Stimulated activated CD8-positive, alpha-beta memory T cell treated with anti-CD3 and anti-CD28 coated beads, Interleukin-4, amount 100 ng/mL, for 24 hours (primary cell): ENCODE results near the gene UQCR11.
A peak's percentile ranks its signal among the peaks of the same experiment; 100 is the strongest.
"Not testable (repeated sequence)": the region's sequence is repeated elsewhere in the genome, so short reads cannot be mapped to it uniquely, and the experiment has no call there.

Experiments
- DNase-seq: peaks from one replicate; pipeline ENCODE4 v3.0.0-alpha.2; 2020; ENCODE audit warnings: low read depth

UQCR11 gene

DNA sequence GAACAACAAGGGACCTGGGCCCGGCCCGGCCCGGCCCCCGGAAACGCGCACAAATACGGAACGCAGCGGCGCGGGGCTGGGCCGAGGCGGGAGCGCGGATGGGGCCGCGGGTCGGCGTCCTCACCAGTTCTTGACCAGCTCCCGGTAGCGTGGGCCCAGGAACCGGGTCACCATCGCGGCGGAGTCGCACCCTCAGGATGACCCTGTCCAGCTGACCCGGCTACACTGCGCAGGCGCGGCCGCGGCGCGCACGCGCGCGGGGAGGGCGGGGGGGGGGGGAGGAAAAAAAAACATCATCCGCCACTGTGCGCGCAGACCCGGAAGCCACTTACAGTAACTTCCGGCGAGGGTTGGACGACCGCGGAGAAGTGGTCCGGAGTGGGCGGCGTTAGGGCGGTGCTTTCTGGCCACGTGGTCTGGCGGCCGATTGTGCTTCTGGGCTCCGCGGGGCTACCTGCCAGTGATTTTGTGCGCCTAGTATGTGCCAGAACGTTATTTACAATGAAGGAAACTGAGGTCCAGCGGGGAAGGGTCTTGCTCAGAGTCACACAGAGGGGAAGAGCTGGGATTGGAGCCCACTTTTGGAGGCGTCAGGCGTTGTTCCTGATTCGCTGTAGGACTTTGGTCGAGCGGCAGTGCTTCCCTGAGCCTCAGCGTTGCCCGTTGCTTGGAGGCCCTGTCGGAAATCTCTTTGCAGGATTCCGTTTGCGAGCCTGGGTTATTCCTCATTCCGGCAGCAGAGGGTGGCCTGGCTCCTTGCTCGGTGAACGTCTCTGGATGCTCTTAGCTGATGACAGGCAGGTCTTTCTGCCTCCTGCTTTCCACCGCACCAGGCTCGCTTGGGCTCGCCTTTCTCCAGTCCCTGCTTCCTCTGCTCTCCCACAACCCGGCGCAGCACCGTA is at the start of gene UQCR11:
Gene UQCR11, minus strand, starts transcription at position 227 of the 902 bp plus-strand sequence. Its CDS starts 53 bp downstream, at position 174.
- peak; percentile 93 for DNase-seq

DNA sequence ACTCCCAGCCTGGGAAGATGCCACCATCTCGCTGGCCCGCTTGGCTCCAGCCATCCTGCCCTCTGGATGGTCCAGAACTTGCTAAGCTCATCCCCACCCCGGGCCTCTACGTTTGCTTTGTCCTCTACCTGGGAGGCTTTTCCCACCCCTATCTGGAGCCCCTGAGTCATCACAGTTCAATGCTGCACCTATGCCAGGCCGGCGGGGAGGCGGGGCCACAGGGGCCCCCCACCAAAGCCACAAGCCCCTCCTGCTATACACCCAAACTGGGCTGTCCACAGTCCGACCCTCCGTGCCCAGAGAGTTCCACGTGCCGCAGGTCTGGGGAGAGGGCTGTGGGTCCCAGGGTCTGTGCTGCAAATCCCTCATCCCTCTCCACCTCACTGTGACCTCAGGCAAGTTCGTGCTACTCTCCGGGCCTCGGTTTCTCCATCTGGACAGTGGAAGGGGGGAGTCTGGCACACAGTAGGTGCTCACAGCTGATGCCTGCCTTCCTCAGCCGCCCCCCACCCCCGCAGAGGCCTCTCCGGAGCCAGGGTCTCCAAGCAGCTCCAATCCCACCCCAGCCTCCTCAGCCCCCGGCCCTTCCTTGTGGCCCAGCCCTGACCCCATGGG is 49.0 kb upstream of the UQCR11 start:
- no peak for DNase-seq

DNA sequence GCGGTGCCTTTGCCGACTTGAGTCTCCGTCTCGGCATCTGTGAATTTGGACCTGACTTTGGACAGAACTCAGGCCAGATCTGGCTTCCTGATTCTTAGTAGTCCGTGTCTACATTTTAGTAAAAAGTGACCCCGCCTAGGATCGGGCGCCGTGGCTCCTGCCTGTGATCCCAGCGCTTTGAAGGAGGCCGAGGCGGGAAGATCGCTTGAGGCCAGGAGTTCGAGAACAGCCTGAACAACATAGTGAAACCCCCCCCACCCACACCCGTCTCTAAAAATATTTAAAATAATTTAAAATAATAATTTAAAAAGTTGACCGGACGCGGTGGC is 48.0 kb upstream of the UQCR11 start:
- DNase-seq: no peak

DNA sequence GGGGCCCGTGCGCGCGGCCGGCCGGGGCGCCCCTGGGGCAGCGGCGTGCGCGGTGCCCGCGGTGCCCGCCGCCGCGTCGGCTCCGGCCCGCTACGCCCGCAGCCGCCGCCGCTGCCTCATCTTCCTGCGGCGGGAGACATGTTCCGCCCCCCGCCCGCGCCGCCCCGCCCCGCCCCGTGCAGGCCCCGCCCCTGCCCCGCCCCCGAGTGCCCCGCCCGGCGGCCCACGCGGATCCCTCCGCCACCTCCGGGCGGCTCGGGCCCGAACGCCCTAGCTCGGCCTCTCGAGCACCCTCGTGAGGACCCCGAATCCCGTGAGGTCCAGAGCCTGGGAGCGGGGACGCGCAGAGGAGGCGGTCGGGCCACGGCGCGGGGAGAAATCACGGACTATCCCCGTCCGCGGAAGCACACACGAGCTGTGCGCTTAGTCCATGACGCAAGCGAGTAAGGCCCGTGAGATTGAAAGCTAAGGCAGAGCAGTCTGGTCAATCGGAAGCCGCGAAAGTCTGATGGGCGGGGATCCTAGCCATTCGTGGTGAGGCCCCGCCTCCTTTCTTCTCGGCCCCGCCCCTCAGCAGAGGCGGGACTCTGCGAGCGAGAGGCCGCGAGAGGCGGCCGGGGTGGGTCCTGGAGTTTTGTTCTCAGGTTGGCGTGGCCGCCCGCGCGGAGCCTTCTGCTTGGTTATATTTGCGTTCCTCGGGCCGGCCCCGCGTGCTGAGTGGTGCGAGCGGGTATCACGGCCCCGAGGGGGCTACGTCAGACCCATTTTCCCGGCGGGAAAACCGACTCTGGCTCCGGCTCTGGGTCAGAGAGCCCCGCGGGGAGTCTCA is 47.4 kb upstream of the UQCR11 start, which contains the start of gene TCF3:
Gene TCF3, minus strand, starts transcription at position 145 of the 829 bp plus-strand sequence. CDS start 2,367 bp downstream, outside the sequence.
- peak; percentile 96 for DNase-seq

DNA sequence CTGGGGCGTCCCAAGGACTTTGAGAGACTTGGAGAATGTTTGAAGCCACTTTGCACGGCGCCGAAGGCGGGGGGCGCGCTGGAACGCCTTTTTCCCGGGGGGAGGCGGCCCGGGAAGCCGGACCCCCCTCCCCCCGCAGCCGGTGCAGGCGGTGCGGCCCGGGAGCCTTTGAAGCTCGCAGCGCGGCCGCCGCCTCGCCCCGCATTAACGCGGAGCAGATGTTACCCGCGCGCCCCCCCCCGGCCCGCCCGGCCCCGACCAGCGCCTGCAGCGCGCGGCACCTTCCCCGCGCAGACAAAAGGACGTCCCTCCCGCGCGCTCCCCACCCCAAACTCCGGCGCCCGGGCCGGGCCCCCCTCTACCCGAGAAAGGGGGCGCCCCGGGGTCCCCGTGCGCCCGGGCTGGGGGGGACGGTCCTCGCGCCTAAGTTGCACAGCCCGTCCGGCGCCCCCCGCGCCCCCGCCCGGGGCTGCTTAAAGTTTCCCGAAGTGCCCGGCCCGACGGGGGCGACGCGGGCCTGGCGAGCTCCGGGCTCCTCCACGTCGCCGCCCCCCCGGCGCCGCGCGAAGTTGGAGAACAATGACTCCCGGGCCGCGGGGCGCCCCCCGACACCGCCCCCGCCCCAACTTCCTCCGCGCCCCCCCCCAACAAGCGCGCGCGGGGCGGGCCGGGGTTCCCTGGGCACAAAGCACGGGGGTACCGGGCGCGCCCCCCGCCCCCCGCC is 46.5 kb upstream of the UQCR11 start:
- no peak for DNase-seq

DNA sequence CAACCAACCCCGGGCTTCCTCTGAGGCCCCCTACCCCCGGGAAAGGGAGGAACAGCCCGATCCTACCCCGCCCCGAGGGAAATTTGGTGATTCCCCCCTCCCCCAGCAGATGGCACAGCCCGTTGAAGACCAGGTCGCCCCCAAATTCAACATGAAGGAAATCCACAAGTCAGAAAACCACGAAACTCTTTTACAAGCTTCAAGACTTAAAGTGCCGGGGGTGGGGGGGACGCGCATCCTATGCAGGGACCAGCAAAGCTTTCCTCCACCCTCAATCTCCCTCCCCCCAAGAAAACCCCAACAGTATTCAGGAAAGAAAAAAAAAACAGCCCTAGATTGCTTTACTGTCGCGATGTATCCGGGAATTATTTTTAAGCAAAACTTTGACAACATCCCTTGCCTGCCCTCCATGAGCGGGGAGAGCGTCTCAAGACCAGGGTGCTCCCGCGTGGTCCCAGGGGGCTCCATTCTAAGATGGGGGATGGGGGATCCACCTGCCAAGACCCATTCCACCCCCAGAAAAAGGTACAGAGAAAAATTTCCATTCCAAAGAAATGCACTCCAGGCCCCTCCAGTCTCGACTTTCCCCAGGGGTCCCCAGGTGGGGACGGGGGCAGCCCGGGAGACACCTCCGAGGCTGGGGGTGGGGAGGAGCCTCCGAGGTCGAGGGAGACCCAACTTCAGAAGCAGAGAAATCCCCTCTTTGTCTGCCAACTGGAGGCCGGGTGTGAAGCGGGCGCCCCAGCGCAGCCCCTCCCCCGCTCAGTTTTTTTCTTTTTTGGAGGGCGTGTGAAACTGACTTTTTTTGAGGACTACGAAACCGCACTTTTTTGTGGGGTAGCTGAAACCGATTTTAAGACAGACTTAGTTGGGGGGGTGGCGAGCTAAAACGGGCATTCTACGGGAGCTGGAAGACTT is 45.6 kb upstream of the UQCR11 start:
- DNase-seq: peak; percentile 61

DNA sequence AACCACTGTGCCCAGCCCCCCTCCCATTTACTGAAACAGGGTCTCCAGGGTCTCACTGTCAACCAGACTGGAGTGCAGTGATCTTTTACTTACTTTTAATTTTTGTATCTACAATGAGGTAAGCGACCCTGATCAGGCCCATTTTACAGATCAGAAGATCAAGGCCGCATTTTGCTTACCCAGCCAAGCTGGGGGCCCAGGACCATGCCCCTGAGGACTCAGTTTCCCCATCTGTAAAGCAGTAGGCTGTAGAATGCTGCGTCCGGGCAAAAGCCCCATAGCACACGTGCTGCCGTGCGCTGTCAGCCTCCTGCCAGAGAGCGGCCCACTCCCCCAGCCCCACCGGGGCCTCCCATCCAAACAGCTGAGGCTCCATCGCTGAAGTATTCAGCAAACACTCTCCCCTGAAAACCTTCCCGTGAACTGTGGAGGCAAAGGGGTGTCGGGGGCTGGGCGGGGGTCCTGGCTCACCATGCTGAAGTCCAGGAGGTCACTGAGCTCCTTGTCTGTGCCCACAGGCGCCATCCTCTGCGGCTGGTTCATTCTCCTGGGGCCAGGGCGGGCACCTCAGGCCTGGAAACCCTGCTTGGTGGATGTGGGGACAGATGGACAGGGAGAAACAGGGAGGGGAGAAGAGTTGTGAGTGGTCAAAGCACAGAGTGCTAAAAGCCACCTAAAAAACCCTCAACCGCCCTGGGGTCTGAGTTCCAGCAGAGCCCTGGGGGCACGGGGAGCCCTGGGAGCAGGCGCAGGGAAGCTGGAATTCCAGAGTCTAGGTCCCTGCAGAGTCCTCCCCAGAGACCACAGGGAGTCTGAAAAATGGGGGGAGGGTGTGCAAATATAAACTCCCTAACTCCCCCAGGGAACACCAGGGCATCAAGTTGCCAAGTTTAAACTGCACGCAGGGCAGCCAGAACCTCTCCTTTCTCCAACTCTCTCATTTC is 44.7 kb upstream of the UQCR11 start:
- no peak for DNase-seq

DNA sequence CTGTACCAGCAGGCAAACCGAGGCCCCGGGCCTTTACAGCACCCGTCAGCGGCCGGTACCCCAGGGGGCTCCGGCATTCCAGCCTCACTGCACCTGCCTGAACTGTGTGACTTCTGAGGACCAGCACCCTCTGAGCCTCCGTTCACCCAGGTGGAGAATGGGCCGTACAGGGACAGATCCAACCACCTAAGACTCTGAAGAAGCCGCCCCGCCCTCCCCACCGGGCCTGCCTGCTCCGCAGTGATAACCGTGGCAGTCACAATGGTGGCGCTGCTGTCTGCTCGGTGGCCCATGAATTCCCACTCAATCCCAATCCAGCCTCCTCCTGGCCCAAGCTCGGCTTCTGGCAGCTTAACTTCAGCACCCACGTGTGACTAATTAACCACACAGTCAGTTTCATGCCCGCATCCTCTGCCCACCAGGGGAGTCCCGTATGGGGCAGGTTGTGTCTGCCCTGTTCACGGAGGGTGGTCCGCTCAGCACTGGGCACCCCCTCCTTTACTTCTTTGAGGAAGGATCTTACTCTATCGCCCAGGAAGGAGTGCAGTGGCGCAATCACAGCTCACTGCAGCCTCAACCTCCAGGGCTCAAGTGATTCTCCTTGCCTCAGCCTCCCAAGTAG is 43.8 kb upstream of the UQCR11 start:
- no peak for DNase-seq

DNA sequence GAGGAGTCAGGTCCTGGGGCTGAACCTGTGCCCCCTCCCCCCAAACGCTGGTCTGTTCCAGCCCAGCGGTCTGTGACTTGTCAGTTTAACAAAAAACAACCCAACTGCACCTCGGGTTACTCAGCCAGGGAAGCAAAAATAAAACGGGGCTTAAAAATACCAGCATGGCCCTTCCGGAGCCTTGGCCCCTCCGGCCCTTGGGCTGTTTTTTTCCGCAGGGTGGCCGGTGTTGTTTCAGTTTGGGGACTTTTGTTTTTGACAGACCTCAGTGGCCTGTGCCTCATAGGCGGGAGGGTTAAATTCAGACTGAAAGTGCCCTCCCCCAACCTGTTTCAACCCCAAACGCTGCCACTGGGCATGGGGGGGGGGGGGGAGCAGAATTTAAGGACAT is 43.2 kb upstream of the UQCR11 start:
- no peak for DNase-seq

DNA sequence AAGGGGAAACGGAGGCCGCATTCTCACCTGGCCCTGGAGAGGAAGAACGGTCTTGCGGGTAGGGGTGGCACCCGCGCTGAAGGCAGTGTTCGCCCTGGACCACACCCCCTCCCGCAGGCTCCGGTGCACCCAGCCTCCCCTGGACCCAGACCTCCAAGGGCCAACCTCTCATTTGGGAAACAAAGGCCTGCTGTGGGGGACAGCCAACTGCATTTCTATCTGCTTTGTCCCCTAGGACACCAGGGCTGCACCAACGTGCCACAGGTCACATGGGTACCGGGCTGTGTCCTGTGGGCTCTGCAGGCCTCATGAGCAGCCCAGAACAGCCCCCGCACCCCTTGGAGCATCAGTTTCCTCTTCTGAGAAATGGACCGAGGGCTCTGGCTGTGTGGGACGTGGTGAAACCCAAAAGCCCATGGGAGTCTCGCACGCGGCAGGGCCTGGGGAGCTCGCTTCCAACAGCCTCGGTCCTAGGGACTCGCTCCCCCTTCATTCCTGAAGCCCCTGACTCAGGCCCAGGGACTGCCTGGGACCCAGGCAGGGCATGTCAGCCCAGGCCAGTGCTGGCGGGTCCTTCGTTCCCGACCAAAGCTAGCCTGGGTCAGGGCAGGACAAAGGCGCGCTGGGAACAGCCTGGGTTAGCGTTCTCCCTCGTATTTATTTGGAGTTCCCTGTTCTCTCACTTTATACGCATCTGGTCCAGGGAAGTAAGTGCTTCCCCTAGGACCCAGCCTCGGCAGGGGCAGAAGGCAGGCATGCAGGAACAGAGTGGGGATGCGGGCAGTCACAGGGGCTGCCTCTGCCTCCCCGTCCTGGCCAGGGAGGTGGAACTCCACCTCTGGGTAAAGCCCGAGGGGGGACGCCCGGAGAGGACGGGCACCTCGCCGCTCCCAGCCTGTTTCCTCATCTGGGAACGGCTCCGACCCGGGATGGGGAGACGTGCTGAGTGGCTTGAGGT is 42.5 kb upstream of the UQCR11 start:
- DNase-seq: no peak

DNA sequence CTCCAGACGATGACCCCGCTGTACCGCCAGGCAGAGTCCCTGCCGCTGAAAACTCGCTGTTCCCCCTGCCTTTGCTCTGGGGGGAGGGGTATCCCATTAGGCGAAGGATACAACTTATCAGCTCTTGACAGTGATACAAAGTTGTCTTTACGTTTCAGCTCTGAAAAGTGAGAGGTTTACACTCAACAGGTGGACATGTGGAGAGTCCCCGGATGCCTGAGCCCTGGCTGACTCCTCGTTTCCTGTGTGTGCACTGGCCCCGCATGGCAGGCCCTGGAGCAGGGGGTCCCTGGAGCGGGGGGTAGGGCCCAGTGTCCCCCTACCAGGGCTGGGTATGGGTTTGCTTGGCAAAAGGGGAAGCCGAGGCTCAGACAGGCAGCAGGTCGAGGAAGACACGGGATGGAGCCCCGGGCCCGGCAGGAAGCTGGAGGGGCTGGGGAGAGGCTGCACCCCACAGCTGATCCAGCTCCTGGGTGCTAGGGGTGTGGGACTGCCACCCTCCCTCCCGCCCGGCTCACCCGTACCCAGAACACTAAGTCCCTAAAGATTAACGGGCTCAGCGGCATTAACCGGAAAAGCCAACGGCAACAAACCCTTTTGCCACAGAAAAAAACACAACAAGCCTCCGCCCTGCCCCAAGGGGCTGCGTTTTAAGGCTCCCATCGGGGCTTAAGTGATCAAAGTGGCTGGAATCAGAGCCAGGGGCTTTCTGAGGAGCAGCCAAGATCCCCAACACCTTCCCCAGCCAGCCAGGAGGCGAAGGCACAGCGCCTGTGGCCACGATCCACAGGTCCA is 41.6 kb upstream of the UQCR11 start:
- DNase-seq: no peak

DNA sequence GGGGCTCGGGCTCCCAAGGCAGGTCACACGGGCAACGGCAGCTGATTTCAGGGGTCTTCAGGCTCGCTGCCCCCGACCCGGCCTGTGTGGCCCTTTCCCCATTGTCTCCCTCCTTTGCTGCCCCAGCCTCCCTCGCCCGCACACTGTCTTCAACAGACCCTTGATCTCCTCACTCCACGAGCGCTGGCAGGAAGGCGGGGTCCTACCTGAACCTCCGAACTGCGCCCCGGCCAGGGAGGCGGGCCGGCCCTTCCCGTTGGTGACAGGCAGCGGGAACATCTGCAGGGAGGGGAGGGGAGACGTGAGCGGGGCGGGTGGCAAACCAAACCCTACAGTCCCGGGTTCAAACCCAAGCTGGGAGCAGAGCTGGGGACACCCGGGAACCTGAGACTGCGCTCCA is 40.9 kb upstream of the UQCR11 start:
- DNase-seq: no peak

DNA sequence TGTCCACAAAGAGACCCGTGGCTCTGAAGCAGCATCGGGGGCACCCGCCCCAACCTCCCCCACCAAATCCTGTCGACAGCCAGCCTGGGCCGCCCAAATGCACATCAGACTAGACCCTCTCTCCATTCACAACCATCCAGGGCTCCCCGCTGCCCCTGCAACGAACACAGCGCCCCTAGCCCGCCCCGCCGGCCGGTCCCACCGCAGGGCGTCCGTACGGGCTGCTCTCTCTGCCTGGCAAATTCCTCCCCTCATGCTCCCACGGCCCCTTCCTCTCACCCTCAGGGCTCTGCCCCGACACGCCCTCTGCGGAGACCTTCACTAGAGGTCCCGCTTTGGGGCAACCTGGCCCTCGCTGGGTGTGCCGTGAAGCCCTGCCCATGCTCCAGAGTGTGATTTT is 40.0 kb upstream of the UQCR11 start:
- no peak for DNase-seq

DNA sequence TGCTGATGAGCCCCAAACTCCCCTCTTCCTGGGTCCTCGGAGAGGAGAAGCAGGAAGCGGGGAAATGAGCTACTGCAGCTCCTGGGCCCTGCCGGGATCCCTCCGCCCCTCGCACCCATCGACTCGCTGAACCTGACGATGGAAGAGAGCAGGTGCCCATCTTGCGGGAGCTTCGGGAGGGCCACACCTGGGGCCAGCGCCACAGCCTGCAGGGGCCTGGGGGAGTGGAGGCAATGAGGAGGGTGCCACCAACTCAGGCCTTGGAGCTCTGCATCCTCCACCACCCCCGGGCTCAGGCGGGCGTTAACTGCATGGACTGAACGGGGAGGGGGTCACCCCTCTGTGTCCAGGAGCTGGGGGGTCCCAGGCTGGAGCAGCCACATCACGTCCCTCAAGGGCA is 38.8 kb upstream of the UQCR11 start:
- no peak for DNase-seq

DNA sequence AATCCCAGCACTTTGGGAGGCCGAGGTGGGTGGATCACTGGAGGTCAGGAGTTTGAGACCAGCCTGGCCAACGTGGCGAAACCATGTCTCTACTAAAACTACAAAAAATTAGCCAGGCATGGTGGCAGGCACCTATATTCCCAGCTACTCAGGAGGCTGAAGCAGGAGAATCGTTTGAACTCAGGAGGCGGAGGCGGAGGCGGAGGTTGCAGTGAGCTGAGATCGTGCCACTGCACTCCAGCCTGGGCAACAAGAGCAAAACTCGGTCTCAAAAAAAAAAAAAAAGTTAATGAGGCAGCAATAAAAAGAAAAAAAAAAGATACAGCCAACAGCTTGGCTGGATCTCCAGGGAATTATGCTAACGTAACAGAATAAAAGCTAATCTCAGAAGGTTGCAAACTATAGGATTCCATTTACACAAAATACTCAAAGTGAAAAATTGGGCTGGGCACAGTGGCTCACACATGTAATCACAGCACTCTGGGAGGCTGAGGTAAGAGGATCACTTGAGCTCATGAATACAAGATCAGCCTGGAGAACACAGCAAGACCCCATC is 35.7 kb upstream of the UQCR11 start:
- DNase-seq: not testable (repeated sequence)

DNA sequence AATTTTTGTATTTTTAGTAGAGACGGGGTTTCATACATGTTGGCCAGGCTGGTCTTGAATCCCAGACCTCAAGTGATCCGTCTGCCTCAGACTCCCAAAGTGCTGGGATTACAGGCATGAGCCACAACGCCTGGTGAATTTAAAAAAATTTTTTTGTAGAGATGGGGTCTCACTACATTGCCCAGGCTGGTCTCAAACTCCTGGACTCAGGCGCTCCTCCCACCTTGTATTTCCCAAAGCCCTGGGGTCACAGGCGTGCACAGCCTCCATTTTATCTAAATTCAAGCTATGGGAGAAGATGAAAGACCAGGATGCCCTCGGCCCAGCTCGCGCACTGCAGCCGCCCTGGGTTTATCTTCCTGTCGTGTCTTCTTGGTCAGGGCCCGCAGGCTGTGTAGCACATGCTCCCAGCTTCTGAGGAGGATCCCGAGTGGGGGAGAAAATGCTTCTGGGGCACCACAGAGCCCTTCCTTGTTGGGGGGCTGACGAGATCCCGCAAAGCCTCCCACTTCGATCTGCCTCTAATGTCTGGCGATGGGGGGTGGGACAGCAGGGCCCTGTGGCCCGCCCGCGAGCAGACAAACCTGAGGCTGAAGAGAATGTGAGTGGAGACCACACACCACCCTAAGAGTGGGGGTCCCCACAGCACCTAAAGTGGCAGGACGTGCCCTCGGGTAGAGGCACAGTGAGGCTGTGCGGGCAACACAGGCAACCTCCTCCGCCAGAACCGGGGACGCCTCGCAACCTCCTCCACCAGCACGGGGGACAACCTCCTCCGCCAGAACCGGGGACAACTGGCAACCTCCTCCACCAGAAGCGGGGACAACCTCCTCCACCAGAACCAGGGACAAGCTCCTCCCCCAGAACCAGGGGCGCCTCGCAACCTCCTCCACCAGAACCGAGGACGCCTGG is 31.3 kb upstream of the UQCR11 start:
- DNase-seq: no peak
